ENCODE measurements around the gene MUC5AC.

- no peak for TF ChIP-seq CTCF (IDR thresholded peaks at IDR 0.05)
- no peak for TF ChIP-seq POLR2A (IDR thresholded peaks at IDR 0.05; ENCODE audit: low read depth)
- no peak for TF ChIP-seq POLR2AphosphoS5 (IDR thresholded peaks at IDR 0.05)
Observed at GRCh38 chr11:1178906-1179305, 21.2 kb downstream of the MUC5AC start.
